KBM-7 (cell line): Measurements from ENCODE around the gene ZC3H7A.
"Not testable (repeated sequence)": the region's sequence is repeated elsewhere in the genome, so short reads cannot be mapped to it uniquely, and the experiment has no call there.

Experiments used
- DNase-seq: peaks from one replicate; pipeline ENCODE4 v3.0.0-alpha.2; 2015
- in situ Hi-C: fragments of 300-500 bp; cut with MboI; formaldehyde crosslinking; loops from 2 replicates; pipeline ENCODE4 v1.14.3; 2020; ENCODE audit warnings: low sequenced_read_pairs, low pct_unique_long_range_greater_than_20kb, mixed read lengths

ZC3H7A gene

GRCh38 chr16:11805556-11805955 lies 8.5 kb upstream of the ZC3H7A start:
- in situ Hi-C loops = loop anchor here (25.0 kb wide), 1 partner anchor 393 kb away; no protein-coding TSS in a partner anchor

GRCh38 chr16:11801481-11802021 lies 4.5 kb upstream of the ZC3H7A start:
- in situ Hi-C loops = loop anchor here (25.0 kb wide), 1 partner anchor 389 kb away; no protein-coding TSS in a partner anchor
- no peak for DNase-seq

More at GRCh38 chr16:11805556-11805955, 8.5 kb upstream of the ZC3H7A start:
- DNase-seq = no peak

GRCh38 chr16:11800382-11800718 lies 3.3 kb upstream of the ZC3H7A start:
- in situ Hi-C loops = loop anchor here (25.0 kb wide), 1 partner anchor 388 kb away; no protein-coding TSS in a partner anchor
- peak; percentile 67 for DNase-seq

DNA sequence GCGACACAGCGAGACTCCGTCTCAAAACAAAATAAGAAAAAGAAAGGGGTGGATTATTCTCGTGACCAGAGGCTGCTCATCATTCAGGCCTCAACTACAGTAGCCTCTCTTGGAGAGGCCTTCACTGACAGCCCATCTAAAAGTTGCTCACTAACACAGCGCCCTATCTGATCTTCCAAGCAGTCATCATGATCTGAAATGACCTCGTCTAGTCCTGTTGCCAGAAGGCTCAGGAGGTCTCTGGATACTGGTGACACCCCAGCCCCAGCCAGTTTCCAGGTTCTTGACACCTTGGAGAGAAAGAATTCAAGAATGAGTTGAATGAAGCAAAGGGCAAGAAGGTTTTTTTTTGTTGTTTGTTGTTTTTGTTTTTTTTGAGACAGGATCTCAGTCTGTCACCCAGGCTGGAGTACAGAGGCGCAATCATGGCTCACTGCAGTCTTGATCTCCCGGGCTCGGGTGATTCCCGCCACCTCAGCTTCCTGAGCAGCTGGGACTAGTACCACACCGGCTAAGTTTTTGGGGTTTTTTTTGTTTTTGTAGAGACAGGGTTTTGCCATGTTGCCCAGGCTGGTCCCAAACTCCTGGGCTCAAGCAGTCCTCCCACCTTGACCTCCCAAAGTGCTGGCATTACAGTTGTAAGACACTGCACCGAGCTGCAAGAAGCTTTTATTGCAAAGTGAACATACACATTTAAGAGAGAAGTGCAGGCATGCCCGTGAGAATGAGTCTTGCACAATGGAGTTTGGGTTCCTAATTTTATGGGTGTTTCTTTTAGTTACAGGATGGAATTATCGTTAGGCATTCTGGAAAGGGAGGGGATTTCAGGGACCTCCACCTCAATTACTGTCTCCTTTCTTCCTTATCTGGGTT lies 2.7 kb upstream of the ZC3H7A start:
- DNase-seq = peak; percentile 65
- in situ Hi-C loops = loop anchor here (25.0 kb wide), 1 partner anchor 387 kb away; no protein-coding TSS in a partner anchor

DNA sequence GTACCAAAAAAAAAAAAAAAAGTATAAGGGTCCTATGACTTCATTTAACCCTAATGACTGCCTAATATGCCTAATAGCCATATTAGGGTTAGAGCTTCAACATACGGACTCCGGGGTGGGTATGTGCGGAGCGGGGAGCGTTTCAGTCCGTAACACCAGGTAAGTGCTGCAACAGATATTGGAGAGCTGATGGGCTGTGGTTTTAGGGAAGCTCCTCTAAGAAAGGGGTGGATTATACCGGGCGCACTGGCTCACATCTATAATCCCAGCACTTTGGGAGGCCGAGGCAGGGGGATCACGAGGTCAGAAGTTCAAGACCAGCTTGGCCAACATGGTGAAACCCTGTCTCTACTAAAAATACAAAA lies 1.9 kb upstream of the ZC3H7A start:
- in situ Hi-C loops = no loop called here

GRCh38 chr16:11797957-11798299 lies 870 bp upstream of the ZC3H7A start:
- DNase-seq = no peak
- in situ Hi-C loops = no loop called here

More for the DNA sequence above, 1.9 kb upstream of the ZC3H7A start:
- DNase-seq = no peak

GRCh38 chr16:11796227-11797165 lies 562 bp downstream of the ZC3H7A start:
- in situ Hi-C loops = no loop called here
- DNase-seq = no peak

DNA sequence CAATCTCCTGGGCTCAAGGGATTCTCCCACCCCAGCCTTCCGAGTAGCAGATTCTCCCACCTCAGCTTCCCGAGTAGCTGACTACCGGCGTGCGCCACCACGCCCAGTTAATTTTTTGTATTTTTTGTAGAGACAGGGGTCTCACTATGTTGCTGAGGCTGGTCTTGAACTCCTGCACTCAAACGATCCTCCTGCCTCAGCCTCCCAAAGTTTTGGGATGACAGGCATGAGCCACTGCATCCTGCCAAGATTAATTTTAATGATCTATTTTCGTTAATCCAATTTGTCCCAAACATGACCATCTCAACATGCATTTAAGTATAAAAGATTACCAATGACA lies 1.2 kb downstream of the ZC3H7A start:
- DNase-seq = no peak
- in situ Hi-C loops = no loop called here

GRCh38 chr16:11794996-11795886 lies 1.8 kb downstream of the ZC3H7A start:
- in situ Hi-C loops = no loop called here
- DNase-seq = no peak

- in situ Hi-C loops = no loop called here
Observed at GRCh38 chr16:11794447-11794846, 2.6 kb downstream of the ZC3H7A start.

GRCh38 chr16:11793840-11794239 lies 3.2 kb downstream of the ZC3H7A start:
- no peak for DNase-seq

More at GRCh38 chr16:11794447-11794846, 2.6 kb downstream of the ZC3H7A start:
- no peak for DNase-seq

DNA sequence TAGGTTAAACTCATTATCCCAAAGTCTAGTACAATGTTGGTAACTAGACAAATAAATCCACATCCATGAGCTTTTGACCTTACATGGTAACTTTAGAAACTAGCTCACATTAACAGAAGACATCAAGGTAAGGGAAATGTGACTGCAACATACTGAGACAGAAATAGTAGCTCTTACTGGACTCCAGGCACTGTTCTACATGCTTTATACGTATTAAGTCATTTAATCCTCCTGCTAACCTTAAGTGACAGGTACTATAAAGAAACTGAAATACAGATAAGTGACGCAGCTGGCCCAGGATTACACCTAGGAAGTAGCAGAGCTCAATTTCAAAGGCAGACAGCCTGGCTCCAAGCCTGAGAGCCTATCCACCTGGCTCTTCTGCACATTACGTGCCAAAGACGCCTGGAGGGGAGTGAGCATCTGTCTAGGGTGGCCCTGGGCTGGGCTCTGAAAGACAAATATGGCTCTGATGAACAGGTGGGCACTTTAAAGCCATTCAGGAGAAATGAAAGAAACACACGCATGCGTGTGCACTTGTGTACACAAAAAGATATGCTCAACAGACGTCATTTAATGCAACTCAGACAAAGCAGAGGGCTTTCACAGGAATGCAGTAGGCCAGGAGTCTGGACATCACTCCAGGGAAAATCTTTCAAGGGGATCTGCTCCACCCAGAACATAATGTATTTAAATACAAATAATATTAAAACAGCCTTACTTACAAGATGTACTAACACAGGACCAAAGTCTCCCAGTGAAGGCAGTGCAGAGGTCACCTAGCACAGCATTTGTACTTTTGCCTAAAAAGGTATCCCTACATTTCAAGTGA lies 4.4 kb downstream of the ZC3H7A start:
- in situ Hi-C loops = no loop called here
- no peak for DNase-seq

More at GRCh38 chr16:11793840-11794239, 3.2 kb downstream of the ZC3H7A start:
- in situ Hi-C loops = no loop called here

- in situ Hi-C loops = no loop called here
- DNase-seq = no peak
Observed at GRCh38 chr16:11791144-11791828, 5.8 kb downstream of the ZC3H7A start.

- no peak for DNase-seq
- in situ Hi-C loops = no loop called here
Observed at GRCh38 chr16:11788914-11789313, 8.1 kb downstream of the ZC3H7A start.

- in situ Hi-C loops, DNase-seq: not testable (repeated sequence)
Observed at GRCh38 chr16:11784980-11785599, 12.0 kb downstream of the ZC3H7A start.

DNA sequence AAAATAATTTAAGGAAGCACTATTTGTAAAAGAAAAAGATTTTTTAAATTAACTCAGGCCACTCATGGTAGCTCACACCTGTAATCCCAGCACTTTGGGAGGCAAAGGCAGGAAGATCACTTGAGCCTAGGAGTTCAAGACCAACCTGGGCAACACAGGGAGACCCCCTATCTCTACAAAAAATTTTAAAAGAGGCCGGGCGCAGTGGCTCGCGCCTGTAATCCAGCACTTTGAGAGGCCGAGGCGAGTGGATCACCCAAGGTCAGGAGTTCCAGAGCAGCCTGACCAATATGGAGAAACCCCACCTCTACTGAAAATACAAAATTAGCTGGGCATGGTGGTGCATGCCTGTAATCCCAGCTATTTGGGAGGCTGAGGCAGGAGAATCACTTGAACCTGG lies 12.7 kb downstream of the ZC3H7A start:
- in situ Hi-C loops, DNase-seq: not testable (repeated sequence)

- in situ Hi-C loops = no loop called here
- DNase-seq = no peak
Observed at GRCh38 chr16:11784038-11784369, 13.1 kb downstream of the ZC3H7A start.
